ENCODE data around the gene KRTAP10-7.
"Not testable (repeated sequence)": the region's sequence is repeated elsewhere in the genome, so short reads cannot be mapped to it uniquely, and the experiment has no call there.

The KRTAP10-7 gene

DNA sequence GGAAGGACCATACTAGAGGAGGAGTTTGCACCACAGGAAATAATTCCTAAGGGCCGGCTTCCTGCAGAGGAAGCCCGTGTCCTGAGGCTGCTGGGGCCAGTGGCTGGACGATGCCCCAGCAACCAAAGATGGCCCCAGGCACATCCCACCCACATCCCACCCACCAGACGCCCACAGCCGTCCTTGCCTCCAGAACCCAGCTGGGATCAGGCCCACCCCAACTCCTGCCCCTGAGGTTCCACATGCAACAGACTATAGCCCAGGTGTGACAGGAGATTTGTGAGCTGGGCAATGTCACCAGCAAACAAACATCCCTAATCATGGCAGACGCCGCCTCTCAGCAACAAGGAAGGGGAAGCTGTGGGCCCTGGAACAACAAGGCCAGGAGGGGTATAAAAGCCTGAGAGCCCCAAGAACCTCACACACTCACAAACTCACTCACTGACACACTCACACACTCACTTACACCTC lies 26.3 kb downstream of the KRTAP10-7 start, which contains the start of gene KRTAP10-9:
Gene KRTAP10-9, plus strand, starts transcription at position 421 of the 471 bp plus-strand sequence. CDS start 79 bp downstream, outside the sequence.
- no peaks in the 10 kb centered on the region for H4K20me1 ChIP-seq (ENCODE audit: control insufficient read depth, insufficient read depth, low read depth, low read length)
- peaks cover 49% of the 10 kb centered on the region for H3K9me3 ChIP-seq (ENCODE audit: control insufficient read depth, insufficient read depth, low read length)
- no peak within 1 kb of the TSS for H3K4me3 ChIP-seq (ENCODE audit: low read length)
- H3K27ac ChIP-seq (ENCODE audit: low read depth, low read length) = no peak within 1 kb of the TSS
- peaks cover 12% of the 10 kb centered on the region for H3K4me1 ChIP-seq (ENCODE audit: control insufficient read depth, low read length)
- no peaks in the 10 kb centered on the region for H3K27me3 ChIP-seq (ENCODE audit: control insufficient read depth, low read length)
- H3K36me3 ChIP-seq (ENCODE audit: control insufficient read depth, low read length) = no peaks in the 10 kb centered on the region
- H3K79me2 ChIP-seq (ENCODE audit: control insufficient read depth, low read length) = no peaks in the 10 kb centered on the region
- H3F3A ChIP-seq (ENCODE audit: control insufficient read depth, insufficient read depth) = no peaks in the 10 kb centered on the region
- H3K4me2 ChIP-seq (ENCODE audit: low read length) = no peak within 1 kb of the TSS
- H3K9me2 ChIP-seq (replicated peaks; ENCODE audit: control insufficient read depth, low read length) = no peaks in the 10 kb centered on the region
- TF ChIP-seq, protein P1, sequence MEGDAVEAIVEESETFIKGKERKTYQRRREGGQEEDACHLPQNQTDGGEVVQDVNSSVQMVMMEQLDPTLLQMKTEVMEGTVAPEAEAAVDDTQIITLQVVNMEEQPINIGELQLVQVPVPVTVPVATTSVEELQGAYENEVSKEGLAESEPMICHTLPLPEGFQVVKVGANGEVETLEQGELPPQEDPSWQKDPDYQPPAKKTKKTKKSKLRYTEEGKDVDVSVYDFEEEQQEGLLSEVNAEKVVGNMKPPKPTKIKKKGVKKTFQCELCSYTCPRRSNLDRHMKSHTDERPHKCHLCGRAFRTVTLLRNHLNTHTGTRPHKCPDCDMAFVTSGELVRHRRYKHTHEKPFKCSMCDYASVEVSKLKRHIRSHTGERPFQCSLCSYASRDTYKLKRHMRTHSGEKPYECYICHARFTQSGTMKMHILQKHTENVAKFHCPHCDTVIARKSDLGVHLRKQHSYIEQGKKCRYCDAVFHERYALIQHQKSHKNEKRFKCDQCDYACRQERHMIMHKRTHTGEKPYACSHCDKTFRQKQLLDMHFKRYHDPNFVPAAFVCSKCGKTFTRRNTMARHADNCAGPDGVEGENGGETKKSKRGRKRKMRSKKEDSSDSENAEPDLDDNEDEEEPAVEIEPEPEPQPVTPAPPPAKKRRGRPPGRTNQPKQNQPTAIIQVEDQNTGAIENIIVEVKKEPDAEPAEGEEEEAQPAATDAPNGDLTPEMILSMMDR (IDR thresholded peaks at IDR 0.05; ENCODE audit: low read depth, low read length, poor library complexity, severe bottlenecking) = no peak
- no peak for TF ChIP-seq EZH2phosphoT487 (IDR thresholded peaks at IDR 0.05; ENCODE audit: borderline replicate concordance, low read length)

DNA sequence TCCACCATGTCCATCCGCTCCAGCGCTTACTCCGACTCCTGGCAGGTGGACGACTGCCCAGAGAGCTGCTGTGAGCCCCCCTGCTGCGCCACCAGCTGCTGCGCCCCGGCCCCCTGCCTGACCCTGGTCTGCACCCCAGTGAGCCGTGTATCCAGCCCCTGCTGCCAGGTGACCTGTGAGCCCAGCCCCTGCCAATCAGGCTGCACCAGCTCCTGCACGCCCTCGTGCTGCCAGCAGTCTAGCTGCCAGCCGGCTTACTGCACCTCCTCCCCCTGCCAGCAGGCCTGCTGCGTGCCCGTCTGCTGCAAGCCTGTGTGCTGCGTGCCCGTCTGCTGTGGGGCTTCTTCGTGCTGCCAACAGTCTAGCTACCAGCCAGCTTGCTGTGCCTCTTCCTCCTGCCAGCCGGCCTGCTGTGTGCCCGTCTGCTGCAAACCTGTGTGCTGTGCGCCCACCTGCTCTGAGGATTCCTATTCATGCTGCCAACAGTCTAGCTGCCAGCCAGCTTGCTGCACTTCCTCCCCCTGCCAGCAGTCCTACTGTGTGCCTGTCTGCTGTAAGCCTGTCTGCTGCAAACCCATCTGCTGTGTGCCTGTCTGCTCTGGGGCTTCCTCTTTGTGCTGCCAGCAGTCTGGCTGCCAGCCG lies 26.9 kb downstream of the KRTAP10-7 start:
- not testable (repeated sequence) for H4K20me1 ChIP-seq (ENCODE audit: control insufficient read depth, insufficient read depth, low read depth, low read length); H3K27me3 ChIP-seq (ENCODE audit: control insufficient read depth, low read length); H3K4me2 ChIP-seq (ENCODE audit: low read length); H3K27ac ChIP-seq (ENCODE audit: low read depth, low read length); H3K36me3 ChIP-seq (ENCODE audit: control insufficient read depth, low read length); H3F3A ChIP-seq (ENCODE audit: control insufficient read depth, insufficient read depth); H3K9me2 ChIP-seq (replicated peaks; ENCODE audit: control insufficient read depth, low read length); H3K4me3 ChIP-seq (ENCODE audit: low read length); H3K79me2 ChIP-seq (ENCODE audit: control insufficient read depth, low read length)
- Histone ChIP-seq H3K4me1 (ENCODE audit: control insufficient read depth, low read length) (peaks cover 12% of the 10 kb centered on the region), H3K9me3 (ENCODE audit: control insufficient read depth, insufficient read depth, low read length) (peaks cover 52% of the 10 kb centered on the region)

DNA sequence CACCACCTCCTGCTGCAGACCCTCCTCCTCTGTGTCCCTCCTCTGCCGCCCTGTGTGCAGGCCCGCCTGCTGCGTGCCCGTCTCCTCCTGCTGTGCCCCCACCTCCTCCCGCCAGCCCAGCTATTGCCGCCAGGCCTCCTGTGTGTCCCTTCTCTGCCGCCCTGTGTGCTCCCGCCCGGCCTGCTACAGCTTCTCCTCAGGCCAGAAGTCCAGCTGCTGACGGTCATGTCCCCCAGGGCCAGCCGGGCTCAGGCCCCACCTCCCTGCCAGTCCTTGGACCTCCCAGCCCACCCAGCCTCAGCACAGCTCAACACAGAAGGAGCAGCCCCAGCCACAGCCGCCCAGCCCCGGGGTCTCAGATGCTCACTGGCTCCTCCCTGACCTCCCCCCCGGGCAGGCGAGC lies 27.4 kb downstream of the KRTAP10-7 start:
- Histone ChIP-seq H3K4me1 (ENCODE audit: control insufficient read depth, low read length) (peaks cover 12% of the 10 kb centered on the region), H3K9me3 (ENCODE audit: control insufficient read depth, insufficient read depth, low read length) (peaks cover 53% of the 10 kb centered on the region)
- not testable (repeated sequence) for H3K4me3 ChIP-seq (ENCODE audit: low read length); H3K27me3 ChIP-seq (ENCODE audit: control insufficient read depth, low read length); H3F3A ChIP-seq (ENCODE audit: control insufficient read depth, insufficient read depth); H3K36me3 ChIP-seq (ENCODE audit: control insufficient read depth, low read length); H3K79me2 ChIP-seq (ENCODE audit: control insufficient read depth, low read length); H3K27ac ChIP-seq (ENCODE audit: low read depth, low read length); H4K20me1 ChIP-seq (ENCODE audit: control insufficient read depth, insufficient read depth, low read depth, low read length); H3K4me2 ChIP-seq (ENCODE audit: low read length); H3K9me2 ChIP-seq (replicated peaks; ENCODE audit: control insufficient read depth, low read length)

DNA sequence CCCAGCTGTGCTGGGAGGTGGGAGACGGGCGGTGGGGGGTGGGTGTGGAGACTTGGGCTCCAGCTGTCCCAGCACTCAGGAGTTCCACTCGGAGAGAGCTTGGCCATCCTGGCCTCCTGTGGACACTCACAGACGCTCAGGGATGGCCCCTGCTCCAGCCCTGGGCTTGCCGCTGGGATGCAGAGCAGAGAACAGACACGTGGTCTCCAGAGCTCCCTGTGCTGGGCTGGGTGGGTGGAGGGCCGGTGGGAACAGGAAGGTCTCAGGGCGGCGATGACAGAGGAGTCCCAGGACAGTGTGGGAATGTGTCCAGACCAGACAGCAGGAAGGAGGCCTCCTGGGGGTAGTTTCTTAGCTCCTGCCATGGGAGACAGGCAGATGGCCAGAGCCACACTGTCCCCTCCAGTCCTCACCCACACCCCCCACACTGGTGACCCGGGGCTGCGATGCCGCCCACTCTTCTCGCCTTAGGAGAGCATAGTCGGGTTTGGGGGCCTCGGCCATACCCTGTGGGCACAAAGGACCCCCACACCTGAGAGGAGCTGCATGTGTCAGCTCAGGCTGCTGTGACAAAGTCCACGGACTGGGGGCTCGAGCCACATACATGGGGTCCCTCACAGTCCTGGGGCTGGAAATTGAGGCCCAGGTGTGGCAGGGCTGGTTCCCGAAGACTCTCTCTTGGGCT lies 28.5 kb downstream of the KRTAP10-7 start:
- H3K27me3 ChIP-seq (ENCODE audit: control insufficient read depth, low read length) = no peaks in the 10 kb centered on the region
- no peaks in the 10 kb centered on the region for H4K20me1 ChIP-seq (ENCODE audit: control insufficient read depth, insufficient read depth, low read depth, low read length)
- H3K36me3 ChIP-seq (ENCODE audit: control insufficient read depth, low read length) = no peaks in the 10 kb centered on the region
- H3K27ac ChIP-seq (ENCODE audit: low read depth, low read length) = no peak overlapping the region
- no peak overlapping the region for H3K4me2 ChIP-seq (ENCODE audit: low read length)
- H3K79me2 ChIP-seq (ENCODE audit: control insufficient read depth, low read length) = no peaks in the 10 kb centered on the region
- no peaks in the 10 kb centered on the region for H3K9me2 ChIP-seq (replicated peaks; ENCODE audit: control insufficient read depth, low read length)
- TF ChIP-seq, protein P1 (IDR thresholded peaks at IDR 0.05; ENCODE audit: low read depth, low read length, poor library complexity, severe bottlenecking) = no peak
- no peak for TF ChIP-seq EZH2phosphoT487 (IDR thresholded peaks at IDR 0.05; ENCODE audit: borderline replicate concordance, low read length)
- no peak overlapping the region for H3K4me3 ChIP-seq (ENCODE audit: low read length)
- no peaks in the 10 kb centered on the region for H3F3A ChIP-seq (ENCODE audit: control insufficient read depth, insufficient read depth)
- H3K4me1 ChIP-seq (ENCODE audit: control insufficient read depth, low read length) = peaks cover 12% of the 10 kb centered on the region
- peaks cover 49% of the 10 kb centered on the region for H3K9me3 ChIP-seq (ENCODE audit: control insufficient read depth, insufficient read depth, low read length)
